ENCODE measurements around the gene UBR3. TPM values are rescaled to one million over a fixed set of nuclear protein-coding genes. Genes with fewer than 3 reads are reported as not detected.
A peak's percentile ranks its signal among the peaks of the same experiment; 100 is the strongest.
"Not testable (repeated sequence)": the region's sequence is repeated elsewhere in the genome, so short reads cannot be mapped to it uniquely, and the experiment has no call there.

Gene UBR3
- total RNA-seq, 6 experiments from 2014 or later: 25.3 to 37.3 (median 29.9) TPM

GRCh38 chr2:169945515-169945914 is 118.3 kb downstream of the UBR3 start:
- no peaks in the 10 kb centered on the region for H3K27me3 ChIP-seq
- peaks cover 0 to 45% (median 5%) of the 10 kb centered on the region in 4 donors for H3K36me3 ChIP-seq
- ATAC-seq (no peak), DNase-seq (no peak)
- no peak for TF ChIP-seq CTCF (IDR thresholded peaks at IDR 0.05)
- no peak for TF ChIP-seq POLR2A (IDR thresholded peaks at IDR 0.05)
- H3K9me3 ChIP-seq: no peaks in the 10 kb centered on the region
- 100% methylated on average over 1 of the region's 1 CpG for WGBS (ENCODE audit: insufficient coverage, low coverage, low lambda C conversion rate, missing lambda C conversion rate)
- no peaks in the 10 kb centered on the region for H3K4me1 ChIP-seq
- intact Hi-C loops (cut with DNase I): no loop called here
- H3K27ac ChIP-seq: no peak overlapping the region
- no peak overlapping the region for H3K4me3 ChIP-seq

- intact Hi-C loops (cut with DNase I): no loop called here
- no peak overlapping the region for H3K4me3 ChIP-seq
- H3K27me3 ChIP-seq: no peaks in the 10 kb centered on the region
- TF ChIP-seq POLR2A (IDR thresholded peaks at IDR 0.05): no peak
- DNase-seq (no peak), ATAC-seq (no peak)
- no peaks in the 10 kb centered on the region for H3K9me3 ChIP-seq
- H3K27ac ChIP-seq: no peak overlapping the region
- H3K36me3 ChIP-seq: peaks cover 0 to 45% (median 5%) of the 10 kb centered on the region in 4 donors
- no peaks in the 10 kb centered on the region for H3K4me1 ChIP-seq
- 90% methylated on average over 2 of the region's 2 CpGs for WGBS (ENCODE audit: insufficient coverage, low coverage, low lambda C conversion rate, missing lambda C conversion rate)
Observed at GRCh38 chr2:169946092-169946491, 118.8 kb downstream of the UBR3 start.

- H3K4me1 ChIP-seq: no peaks in the 10 kb centered on the region
- ATAC-seq: no peak
- TF ChIP-seq POLR2A (IDR thresholded peaks at IDR 0.05) (no peak), CTCF (IDR thresholded peaks at IDR 0.05) (no peak)
- H3K27me3 ChIP-seq: no peaks in the 10 kb centered on the region
- WGBS (ENCODE audit: insufficient coverage, low coverage, low lambda C conversion rate, missing lambda C conversion rate): 100% methylated on average over 1 of the region's 1 CpG
- no peak overlapping the region for H3K27ac ChIP-seq
- no peak for DNase-seq
- intact Hi-C loops (cut with DNase I): no loop called here
- H3K4me3 ChIP-seq: no peak overlapping the region
- H3K9me3 ChIP-seq: no peaks in the 10 kb centered on the region
- H3K36me3 ChIP-seq: peaks cover 0 to 45% (median 3%) of the 10 kb centered on the region in 4 donors
Observed at GRCh38 chr2:169946546-169946945, 119.3 kb downstream of the UBR3 start.

- H3K27me3 ChIP-seq: no peaks in the 10 kb centered on the region
- TF ChIP-seq POLR2A (IDR thresholded peaks at IDR 0.05): no peak
- peaks cover 0 to 17% (median 0%) of the 10 kb centered on the region in 4 donors for H3K36me3 ChIP-seq
- no peak overlapping the region for H3K27ac ChIP-seq
- no peaks in the 10 kb centered on the region for H3K9me3 ChIP-seq
- no peaks in the 10 kb centered on the region for H3K4me1 ChIP-seq
- no peak for DNase-seq
- no peak overlapping the region for H3K4me3 ChIP-seq
- intact Hi-C loops (cut with DNase I): no loop called here
- ATAC-seq: no peak
Observed at GRCh38 chr2:169955940-169956339, 128.7 kb downstream of the UBR3 start.

GRCh38 chr2:169957219-169957618 is 130.0 kb downstream of the UBR3 start:
- intact Hi-C loops (cut with DNase I); DNase-seq; H3K4me3 ChIP-seq; H3K9me3 ChIP-seq; H3K27me3 ChIP-seq; H3K4me1 ChIP-seq; ATAC-seq; H3K27ac ChIP-seq: not testable (repeated sequence)
- whole genome bisulfite sequencing (ENCODE audit: insufficient coverage, low coverage, low lambda C conversion rate, missing lambda C conversion rate): 100% methylated on average over 2 of the region's 5 CpGs
- H3K36me3 ChIP-seq: peaks cover 0 to 26% (median 0%) of the 10 kb centered on the region in 4 donors

GRCh38 chr2:169961911-169962310 is 134.7 kb downstream of the UBR3 start:
- DNase-seq: peak in 1 of 3 donors; percentile 22
- ATAC-seq: peak in 3 of 4 donors; percentile 22 to 50 (median 32)
- H3K36me3 ChIP-seq: peaks cover 0 to 40% (median 0%) of the 10 kb centered on the region in 4 donors

More at GRCh38 chr2:169961911-169962310, 134.7 kb downstream of the UBR3 start:
- 71% methylated on average over 4 of the region's 4 CpGs for WGBS (ENCODE audit: insufficient coverage, low coverage, low lambda C conversion rate, missing lambda C conversion rate)
- intact Hi-C loops (cut with DNase I): no loop called here
- no peak overlapping the region for H3K27ac ChIP-seq
- H3K27me3 ChIP-seq: no peaks in the 10 kb centered on the region
- H3K4me3 ChIP-seq: no peak overlapping the region
- TF ChIP-seq POLR2A (IDR thresholded peaks at IDR 0.05) (no peak), CTCF (IDR thresholded peaks at IDR 0.05) (no peak)
- no peaks in the 10 kb centered on the region for H3K4me1 ChIP-seq
- H3K9me3 ChIP-seq: no peaks in the 10 kb centered on the region

Measured in right lobe of liver (tissue), 6 donors.